Measurements from ENCODE around the gene SUFU. TPM values are rescaled to one million over a fixed set of nuclear protein-coding genes. Genes with fewer than 3 reads are reported as not detected.

SUFU gene
- total and polyA plus RNA-seq, 2 of the 13 experiments (the other 11 are each of a cell fraction or from before 2014, with no cell fraction given), result 2.9 to 5.5 TPM

DNA sequence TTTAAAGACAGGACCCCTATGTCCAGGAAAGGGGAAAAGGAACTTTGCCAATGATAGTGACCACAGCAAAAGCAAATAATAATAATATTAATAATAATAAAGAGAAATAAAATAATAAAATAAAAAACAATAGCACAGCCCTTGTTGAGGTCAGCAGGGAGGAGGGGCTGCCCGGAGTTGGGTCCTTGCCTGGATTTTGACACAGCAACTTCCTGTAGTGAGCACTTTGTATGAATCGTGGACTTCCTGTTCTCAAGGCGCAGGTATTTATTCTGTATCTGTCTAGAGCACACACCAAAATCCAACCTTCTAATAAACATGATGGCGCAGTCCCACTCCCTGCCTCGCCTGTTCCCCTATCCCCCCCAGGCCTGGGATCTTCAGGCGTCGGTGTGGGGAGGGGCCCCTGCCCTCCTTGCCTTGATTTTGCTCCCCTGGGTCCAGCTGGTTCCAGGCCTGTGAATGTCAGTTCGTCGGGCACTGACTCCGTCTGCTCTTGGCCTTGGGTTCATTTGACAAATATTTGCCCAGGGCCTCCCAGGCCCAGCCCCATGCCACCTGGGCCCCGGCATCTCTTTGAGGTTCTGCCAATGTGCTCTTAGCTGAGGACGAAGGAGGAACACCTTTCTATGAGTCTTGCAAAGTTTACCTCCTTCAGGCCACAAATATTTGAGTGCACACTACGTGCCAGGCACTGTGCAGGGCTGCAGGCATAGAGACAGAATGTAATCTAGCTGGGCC is 154.4 kb downstream of the SUFU start (continued):
- TF ChIP-seq, protein P1, sequence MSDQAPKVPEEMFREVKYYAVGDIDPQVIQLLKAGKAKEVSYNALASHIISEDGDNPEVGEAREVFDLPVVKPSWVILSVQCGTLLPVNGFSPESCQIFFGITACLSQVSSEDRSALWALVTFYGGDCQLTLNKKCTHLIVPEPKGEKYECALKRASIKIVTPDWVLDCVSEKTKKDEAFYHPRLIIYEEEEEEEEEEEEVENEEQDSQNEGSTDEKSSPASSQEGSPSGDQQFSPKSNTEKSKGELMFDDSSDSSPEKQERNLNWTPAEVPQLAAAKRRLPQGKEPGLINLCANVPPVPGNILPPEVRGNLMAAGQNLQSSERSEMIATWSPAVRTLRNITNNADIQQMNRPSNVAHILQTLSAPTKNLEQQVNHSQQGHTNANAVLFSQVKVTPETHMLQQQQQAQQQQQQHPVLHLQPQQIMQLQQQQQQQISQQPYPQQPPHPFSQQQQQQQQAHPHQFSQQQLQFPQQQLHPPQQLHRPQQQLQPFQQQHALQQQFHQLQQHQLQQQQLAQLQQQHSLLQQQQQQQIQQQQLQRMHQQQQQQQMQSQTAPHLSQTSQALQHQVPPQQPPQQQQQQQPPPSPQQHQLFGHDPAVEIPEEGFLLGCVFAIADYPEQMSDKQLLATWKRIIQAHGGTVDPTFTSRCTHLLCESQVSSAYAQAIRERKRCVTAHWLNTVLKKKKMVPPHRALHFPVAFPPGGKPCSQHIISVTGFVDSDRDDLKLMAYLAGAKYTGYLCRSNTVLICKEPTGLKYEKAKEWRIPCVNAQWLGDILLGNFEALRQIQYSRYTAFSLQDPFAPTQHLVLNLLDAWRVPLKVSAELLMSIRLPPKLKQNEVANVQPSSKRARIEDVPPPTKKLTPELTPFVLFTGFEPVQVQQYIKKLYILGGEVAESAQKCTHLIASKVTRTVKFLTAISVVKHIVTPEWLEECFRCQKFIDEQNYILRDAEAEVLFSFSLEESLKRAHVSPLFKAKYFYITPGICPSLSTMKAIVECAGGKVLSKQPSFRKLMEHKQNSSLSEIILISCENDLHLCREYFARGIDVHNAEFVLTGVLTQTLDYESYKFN (CRISPR knock-in tag; conservative IDR thresholded peaks at IDR 0.05), result peak; percentile 60
- TF ChIP-seq ZNF558 (CRISPR knock-in tag; IDR thresholded peaks at IDR 0.05; ENCODE audit: borderline replicate concordance), result no peak
- TF ChIP-seq, protein P2, sequence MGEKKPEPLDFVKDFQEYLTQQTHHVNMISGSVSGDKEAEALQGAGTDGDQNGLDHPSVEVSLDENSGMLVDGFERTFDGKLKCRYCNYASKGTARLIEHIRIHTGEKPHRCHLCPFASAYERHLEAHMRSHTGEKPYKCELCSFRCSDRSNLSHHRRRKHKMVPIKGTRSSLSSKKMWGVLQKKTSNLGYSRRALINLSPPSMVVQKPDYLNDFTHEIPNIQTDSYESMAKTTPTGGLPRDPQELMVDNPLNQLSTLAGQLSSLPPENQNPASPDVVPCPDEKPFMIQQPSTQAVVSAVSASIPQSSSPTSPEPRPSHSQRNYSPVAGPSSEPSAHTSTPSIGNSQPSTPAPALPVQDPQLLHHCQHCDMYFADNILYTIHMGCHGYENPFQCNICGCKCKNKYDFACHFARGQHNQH (CRISPR knock-in tag; IDR thresholded peaks at IDR 0.05), result no peak
- TF ChIP-seq POLR2AphosphoS2 (IDR thresholded peaks at IDR 0.05; ENCODE audit: low read depth, low read length), result peak; percentile 86
- TF ChIP-seq KDM2A (CRISPR knock-in tag; IDR thresholded peaks at IDR 0.05; ENCODE audit: borderline replicate concordance, low read depth), result peak; percentile 63; the same call in 1 of the 2 replicates
- TF ChIP-seq RBFOX2 (IDR thresholded peaks at IDR 0.05; ENCODE audit: low read depth, low read length), result peak; percentile 32; the same call in 1 of the 2 replicates
- TF ChIP-seq GABPB1 (CRISPR knock-in tag; IDR thresholded peaks at IDR 0.05), result peak; percentile 35; the same call in 1 of the 2 replicates
- TF ChIP-seq PATZ1 (CRISPR knock-in tag; IDR thresholded peaks at IDR 0.05), result peak; percentile 64
- 0 out of 2 replicates have a peak, but pooled peaks have one; percentile 56 for TF ChIP-seq ZNF605 (CRISPR knock-in tag; IDR thresholded peaks at IDR 0.05)
- peak; percentile 45 for TF ChIP-seq FOXA3 (CRISPR knock-in tag; IDR thresholded peaks at IDR 0.05)
- peak; percentile 36; the same call in 1 of the 2 replicates for TF ChIP-seq CREM (IDR thresholded peaks at IDR 0.05)
- TF ChIP-seq CREM (CRISPR knock-in tag; IDR thresholded peaks at IDR 0.05), result no peak
- peak; percentile 60; the same call in 1 of the 2 replicates for TF ChIP-seq GATAD2A (CRISPR knock-in tag; IDR thresholded peaks at IDR 0.05)
- no peak for TF ChIP-seq ZBTB14 (CRISPR knock-in tag; IDR thresholded peaks at IDR 0.05)
- no peak for TF ChIP-seq IRF1 (CRISPR knock-in tag; IDR thresholded peaks at IDR 0.05; ENCODE audit: low read depth)
- TF ChIP-seq ZFP36L2 (CRISPR knock-in tag; IDR thresholded peaks at IDR 0.05), result no peak
- TF ChIP-seq HOXA3 (CRISPR knock-in tag; IDR thresholded peaks at IDR 0.05), result no peak; the same call in 1 of the 2 replicates
- peak; percentile 47 for TF ChIP-seq SAP130 (CRISPR knock-in tag; IDR thresholded peaks at IDR 0.05; ENCODE audit: low read depth)
- peak; percentile 23; the same call in 1 of the 2 replicates for TF ChIP-seq ETV5 (CRISPR knock-in tag; IDR thresholded peaks at IDR 0.05; ENCODE audit: borderline replicate concordance)
- TF ChIP-seq ZNF441 (CRISPR knock-in tag; IDR thresholded peaks at IDR 0.05; ENCODE audit: borderline replicate concordance), result 0 out of 2 replicates have a peak, but pooled peaks have one; percentile 40
- 0 out of 2 replicates have a peak, but pooled peaks have one; percentile 34 for TF ChIP-seq ZNF205 (CRISPR knock-in tag; IDR thresholded peaks at IDR 0.05)
- no peak for TF ChIP-seq TBX3 (IDR thresholded peaks at IDR 0.05; ENCODE audit: borderline replicate concordance)

All from HepG2 (cell line).